NCI-H774 (cell line): Measurements from ENCODE around the gene VPS13A.
A peak's percentile ranks its signal among the peaks of the same experiment; 100 is the strongest.

ENCODE experiments used
- DNase-seq: peaks from one replicate; lab custom pipeline; 2025; lab: John Stamatoyannopoulos, UW

Gene VPS13A

DNA sequence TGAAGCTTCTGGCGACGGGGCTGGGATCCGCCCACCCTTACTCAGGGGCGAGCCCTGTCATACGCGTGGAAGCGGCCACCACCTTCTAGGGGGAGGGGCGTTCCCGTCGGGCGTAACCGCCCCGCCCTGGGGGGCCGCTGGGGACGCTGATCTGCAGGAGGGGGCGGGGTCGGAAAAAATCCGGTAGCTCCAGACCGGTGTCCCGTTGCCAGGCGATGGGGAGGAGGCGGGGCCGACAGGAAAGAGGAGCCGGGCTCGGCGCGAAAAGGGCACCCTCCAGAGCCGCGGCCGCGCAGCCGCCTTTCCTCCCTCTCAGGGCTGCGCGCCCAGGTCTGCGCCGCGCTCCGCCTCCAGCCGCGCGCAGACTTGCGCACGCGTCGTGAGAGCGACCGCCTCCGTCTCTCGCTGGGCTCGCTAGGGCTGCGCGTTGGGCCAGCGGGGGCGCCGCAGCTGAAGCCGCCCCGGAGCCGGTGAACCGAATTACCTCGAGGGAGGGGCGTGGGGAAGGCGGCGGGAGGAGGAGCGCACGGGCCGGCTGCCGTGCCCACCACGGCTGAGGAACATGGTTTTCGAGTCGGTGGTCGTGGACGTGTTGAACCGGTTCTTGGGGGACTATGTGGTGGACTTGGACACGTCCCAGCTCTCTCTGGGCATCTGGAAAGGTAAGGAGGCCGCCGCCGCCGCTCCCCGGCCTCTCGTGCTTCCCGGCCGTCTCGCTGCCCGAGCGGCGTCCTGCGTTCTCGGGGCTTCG lies at the start of gene VPS13A:
Gene VPS13A, plus strand, starts transcription at position 392 of the 751 bp plus-strand sequence. Its CDS starts 171 bp downstream, at position 563.
- DNase-seq = peak; percentile 97

GRCh38 chr9:77128125-77128789 lies 49.1 kb upstream of the VPS13A start:
- no peak for DNase-seq

DNA sequence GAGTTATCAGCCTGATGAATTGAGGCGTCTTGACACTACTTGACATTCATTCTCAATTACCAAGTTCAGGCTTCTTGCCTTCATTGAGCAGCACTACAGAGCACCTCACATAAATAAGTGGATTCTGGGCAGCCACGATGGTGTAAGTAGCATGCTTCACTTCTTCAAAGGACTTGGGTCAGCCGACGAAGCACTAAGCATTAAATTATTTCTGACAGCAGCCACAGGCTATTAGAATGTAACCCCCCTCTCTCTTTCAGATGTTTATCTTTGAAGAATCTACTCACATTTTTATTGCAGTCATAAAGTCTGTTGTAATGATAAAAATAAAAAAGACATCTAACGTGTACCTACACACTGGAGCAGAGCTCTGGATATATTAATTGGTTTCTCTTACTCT lies 45.9 kb upstream of the VPS13A start:
- DNase-seq = no peak

GRCh38 chr9:77133011-77133410 lies 44.3 kb upstream of the VPS13A start:
- DNase-seq = no peak

DNA sequence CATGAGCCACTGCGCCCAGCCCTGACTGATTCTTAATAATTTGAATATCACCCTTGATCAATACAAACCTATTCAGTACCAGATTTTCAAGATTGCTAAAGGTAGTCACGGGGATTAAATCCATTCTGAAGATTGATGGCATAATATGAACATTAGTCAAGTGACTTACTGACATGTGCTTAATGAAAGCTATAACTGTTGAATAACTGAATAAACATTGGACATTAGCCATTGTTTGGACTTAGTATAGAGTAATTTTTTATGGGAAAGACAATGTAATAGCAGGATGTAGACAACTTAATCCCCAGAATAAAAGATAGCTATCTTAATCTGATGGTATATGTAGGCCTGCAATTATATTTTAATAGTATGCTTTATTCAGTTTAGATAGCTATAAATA lies 35.0 kb upstream of the VPS13A start:
- no peak for DNase-seq

DNA sequence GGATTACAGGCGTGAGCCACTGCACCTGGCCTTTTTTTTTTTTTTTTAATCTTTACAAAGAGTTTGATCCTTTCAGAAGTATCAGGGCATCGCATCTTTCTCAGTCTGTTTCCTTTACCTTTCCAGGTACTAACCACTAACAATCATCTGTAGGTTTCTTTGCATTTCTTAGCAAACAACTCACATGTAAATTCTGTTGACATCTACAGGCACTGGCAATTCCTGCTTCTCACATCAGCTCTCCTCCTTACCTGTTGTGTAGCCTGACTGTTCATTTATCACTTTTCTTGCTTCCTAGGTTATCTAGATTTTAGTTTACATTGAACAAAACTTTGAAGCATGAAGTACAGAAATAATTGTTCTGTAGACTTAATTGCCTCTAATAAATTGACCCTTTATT lies 27.5 kb upstream of the VPS13A start:
- DNase-seq = no peak

DNA sequence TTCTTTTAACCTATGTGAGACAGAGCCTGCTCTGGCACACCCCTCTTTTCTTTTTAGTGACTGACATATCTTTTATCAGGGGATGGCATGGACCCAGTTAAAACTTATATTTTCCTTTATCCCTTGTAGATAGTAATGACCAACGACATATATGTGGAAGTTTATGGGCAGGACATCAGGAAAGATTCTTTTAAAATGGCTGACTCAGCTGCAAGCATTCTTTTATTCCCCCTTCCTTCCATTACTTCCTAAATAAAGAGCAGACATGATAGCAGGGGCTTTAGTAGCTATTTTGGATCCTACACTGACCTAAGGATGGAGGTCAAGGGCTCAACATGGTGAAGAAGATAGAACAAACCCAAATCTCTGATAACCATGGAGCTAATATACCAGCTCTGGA lies 25.0 kb upstream of the VPS13A start:
- DNase-seq = no peak

- DNase-seq = no peak
Measured at GRCh38 chr9:77156646-77157371, 20.5 kb upstream of the VPS13A start.

DNA sequence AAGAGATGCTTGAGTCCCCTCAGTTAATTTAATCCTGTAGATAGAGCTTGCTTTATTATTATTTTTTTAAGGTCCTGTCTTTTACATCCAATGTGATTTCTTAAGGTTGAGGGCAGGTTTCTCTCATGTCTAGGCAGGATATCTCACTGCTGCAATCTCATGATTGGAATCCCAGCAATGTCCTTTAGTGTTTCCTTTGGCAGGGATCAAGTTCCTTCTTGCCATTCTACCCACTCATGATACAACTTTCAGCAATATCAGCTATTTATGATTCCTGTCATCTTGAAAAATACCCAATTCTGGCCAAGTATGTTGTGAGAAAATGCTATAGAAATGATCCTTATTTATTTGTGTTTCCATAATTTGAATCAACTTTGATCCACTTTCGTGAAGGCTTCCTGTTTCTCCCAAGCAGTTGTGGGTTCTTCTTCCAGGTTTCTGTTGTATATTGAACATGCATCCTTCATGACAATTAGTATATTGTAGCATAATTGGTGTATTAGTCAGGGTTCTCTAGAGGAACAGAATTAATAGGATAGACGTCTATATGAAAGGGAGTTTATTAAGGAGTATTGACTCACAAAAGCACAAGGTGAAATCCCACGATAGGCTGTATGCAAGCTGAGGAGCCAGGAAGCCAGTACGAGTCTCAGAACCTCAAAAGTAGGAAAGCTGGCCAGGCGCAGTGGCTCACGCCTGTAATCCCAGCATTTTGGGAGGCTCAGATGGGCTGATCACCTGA lies 18.4 kb upstream of the VPS13A start:
- DNase-seq = no peak

DNA sequence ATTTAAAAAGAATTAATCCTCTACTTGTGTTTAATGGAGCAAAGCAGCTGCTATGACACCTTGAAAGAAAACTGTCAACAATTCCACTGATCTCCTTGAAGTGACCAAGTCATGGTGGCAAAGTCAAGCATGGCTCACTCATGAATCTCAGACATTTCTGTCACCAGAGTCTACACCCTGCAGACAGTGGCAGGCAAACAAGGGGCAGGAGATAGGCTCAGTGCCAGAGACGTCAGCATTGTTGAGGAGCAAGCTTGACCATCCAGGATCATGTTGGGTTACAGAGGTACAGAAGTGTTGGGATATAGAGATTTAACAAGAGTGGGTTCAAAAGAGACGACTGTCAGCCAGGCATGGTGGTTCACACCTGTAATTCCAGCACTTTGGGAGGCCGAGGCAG lies 16.1 kb upstream of the VPS13A start:
- no peak for DNase-seq

DNA sequence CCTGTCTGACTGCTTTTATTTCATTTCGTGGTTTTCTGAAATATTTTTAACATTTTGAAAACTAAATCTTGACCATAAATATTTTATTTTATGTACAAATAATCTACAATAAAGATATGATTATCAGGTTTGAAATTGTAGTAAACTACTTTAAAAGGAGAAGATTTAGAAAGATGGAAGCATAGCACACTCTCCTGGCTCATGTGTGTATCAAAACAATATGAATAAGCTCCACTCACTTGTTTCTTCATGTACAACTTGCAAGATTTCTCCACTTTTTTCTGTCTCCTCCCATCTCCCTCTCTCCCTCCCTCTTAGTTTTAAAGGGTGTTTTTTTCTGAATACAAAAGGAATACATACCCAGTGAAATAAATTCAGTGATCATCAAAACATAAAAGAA lies 15.4 kb upstream of the VPS13A start:
- no peak for DNase-seq

GRCh38 chr9:77162366-77162765 lies 15.0 kb upstream of the VPS13A start:
- no peak for DNase-seq

DNA sequence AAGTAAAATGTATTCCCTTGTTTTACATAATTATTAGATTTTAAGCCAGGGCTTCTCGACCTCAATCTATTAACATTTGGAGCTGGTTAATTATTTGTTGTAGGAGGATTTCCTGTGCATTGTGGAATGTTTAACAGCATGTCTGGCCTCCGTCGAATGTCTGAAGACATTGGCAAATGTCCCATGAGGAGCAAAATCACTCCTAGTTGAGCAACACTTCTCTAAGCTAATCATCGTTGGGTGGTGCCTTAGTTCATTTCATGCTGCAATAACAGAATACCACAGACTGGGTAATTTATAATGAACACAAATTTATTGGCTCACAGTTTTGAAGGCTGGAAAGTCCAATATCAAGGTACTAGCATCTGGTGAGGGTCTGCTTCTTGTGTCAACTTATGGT lies 13.4 kb upstream of the VPS13A start:
- DNase-seq = no peak

DNA sequence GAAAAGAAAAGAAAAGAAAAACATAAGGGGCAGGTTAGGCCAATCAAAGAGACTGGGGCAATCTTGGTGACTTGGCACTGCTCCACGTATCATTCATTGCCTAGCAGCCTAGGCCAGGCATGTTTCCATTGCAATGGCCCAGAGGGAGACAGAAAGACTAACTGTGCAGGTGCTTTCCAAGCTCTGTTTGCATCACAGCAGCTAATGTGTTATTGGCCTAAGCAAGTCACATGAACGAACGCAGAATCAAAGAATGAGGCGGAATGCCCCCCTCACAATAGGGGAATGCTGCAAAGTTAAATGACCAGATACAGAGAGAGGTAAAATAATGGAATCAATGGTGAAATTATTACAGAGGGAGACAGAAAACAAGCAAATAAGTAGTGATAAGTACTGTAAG lies 11.1 kb upstream of the VPS13A start:
- no peak for DNase-seq

GRCh38 chr9:77170991-77171699 lies 6.2 kb upstream of the VPS13A start:
- no peak for DNase-seq

DNA sequence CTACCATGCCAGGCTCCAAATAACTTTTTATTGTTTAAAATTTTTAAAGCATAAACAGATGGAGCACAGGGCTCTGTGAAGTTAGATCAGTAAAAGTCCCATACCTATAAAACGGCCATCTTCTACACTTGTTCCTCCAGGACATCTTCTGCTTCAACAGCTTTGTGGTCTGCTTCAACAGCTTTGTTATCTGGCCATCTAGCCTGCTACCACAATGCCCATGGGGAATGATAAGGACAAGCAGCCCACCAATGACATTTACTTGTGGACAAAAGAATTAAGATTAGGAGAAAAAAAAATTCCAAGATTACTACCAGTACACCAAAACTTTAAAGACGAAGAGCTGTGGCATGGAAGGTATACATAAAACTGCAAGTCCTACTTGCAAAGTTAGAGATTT lies 2.2 kb upstream of the VPS13A start:
- DNase-seq = no peak

DNA sequence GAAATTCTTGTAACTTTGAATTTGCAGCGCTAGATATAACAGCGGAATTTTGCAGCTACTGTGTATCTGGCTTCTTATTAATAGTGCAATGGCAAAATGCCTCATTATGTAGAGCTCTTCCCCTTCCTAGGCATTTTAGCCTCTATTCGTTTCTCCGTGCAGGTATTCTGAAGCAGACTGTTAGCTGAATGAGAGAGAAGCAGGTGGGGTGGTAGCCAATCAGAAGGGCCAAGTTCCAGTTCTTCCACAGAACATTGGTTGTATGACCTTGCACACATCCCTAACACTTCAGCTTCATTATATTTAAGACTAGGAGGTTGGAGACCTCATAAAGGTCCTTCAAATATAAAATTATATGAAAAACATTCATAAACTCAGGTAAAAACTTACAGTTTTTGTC lies 1.2 kb upstream of the VPS13A start:
- no peak for DNase-seq

- DNase-seq = no peak
Measured at GRCh38 chr9:77176686-77177142, 620 bp upstream of the VPS13A start.

DNA sequence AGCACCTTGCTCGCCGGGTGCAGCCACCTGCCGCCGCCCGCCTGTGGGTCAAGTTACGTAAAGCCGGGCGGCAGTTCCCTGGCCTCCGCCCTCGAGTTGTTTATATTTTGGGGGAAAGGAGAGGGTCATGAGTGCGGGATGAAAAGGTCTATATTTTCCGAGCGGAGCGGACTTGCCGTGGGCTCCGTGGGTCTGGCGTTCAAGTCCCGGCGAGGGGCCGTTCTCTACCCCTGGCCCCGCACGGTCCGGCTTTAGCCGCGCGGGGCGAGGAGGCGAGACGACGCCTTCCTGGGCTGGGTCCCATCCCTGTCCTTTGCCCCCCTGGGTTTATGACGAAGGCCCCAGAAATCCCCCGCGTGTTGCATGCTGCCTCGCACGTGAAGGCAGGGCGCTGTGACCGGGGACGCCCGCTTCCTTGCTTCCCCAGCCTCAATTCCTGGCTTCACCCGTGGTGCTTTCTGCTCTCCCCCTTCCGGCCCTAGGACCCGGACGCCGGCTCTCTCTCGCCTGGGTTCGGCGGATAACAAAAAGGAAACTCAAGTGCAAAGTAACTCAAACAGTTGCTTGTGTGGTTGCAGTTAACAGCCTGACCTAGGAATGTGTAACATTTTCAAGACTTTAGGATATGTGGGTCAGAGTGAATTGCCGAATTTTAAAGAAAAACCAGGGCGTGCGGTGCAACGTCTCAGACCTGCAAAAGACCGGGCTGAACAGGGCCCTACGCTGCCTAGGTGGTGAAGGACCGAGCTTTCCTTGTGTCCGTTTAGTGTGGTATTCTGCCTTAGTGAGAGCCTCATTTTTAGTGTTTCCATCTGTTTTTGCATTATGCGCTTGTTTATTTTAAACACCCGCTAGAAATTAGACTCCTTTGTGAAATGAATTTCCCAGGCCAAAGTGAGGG lies 810 bp downstream of the VPS13A start:
- no peak for DNase-seq

DNA sequence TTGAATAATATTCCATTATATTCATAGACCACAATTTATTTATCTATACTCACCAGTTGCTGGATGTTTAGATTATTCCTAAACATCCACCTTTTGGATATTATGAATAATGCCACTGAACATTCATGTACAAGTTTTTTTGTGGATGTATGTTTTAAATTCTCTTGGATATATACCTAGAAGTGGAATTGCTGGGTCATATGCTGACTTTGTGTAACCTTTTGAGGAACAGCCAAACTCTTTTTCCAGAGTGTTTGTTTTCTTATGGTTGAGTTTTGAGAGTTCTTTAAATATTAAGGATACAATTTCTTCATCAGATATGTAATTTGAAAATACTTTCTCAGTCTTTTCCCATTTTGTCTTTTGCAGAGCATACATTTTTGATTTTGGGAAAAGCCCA lies 2.7 kb downstream of the VPS13A start:
- DNase-seq = no peak

- no peak for DNase-seq
Measured at GRCh38 chr9:77183581-77183980, 6.2 kb downstream of the VPS13A start.
